Activated CD8-positive, alpha-beta T cell treated with anti-CD3 and anti-CD28 coated beads for 36 hours (primary cell): ENCODE measurements around the gene FANCC. TPM values are rescaled to one million over a fixed set of nuclear protein-coding genes. Genes with fewer than 3 reads are reported as not detected.

Experiments
- ATAC-seq: fragments of 200-7000 bp; cut with Tn5 transposase; one replicate; pipeline ENCODE4 v1.10.0; 2021; ENCODE audit warnings: mild to moderate bottlenecking, moderate library complexity
- CTCF ChIA-PET: fragments of 350-600 bp; sonication (Branson Sonifier 250); formaldehyde crosslinking; loops from one replicate; lab custom pipeline; 2021; ENCODE audit warnings: antibody characterized with exemption; lab: Charles Lee
- POLR2A ChIA-PET: fragments of 350-600 bp; sonication (Branson Sonifier 250); formaldehyde crosslinking; loops from one replicate; lab custom pipeline; 2021; ENCODE audit warnings: antibody characterized with exemption; lab: Charles Lee
- DNase-seq: peaks from one replicate; pipeline ENCODE4 v3.0.0-alpha.2; 2020
- H3K27ac Mint-ChIP-seq: one replicate; pipeline ENCODE4 v1.8.0; 2021; ENCODE audit warnings: mild to moderate bottlenecking, mixed read lengths
- H3K27me3 Mint-ChIP-seq: one replicate; pipeline ENCODE4 v1.8.0; 2021; ENCODE audit warnings: mixed read lengths
- H3K36me3 Mint-ChIP-seq: one replicate; pipeline ENCODE4 v1.8.0; 2021; ENCODE audit warnings: low read depth, mixed read lengths
- H3K4me1 Mint-ChIP-seq: one replicate; pipeline ENCODE4 v1.8.0; 2021; ENCODE audit warnings: low read depth, mixed read lengths
- H3K4me3 Mint-ChIP-seq: one replicate; pipeline ENCODE4 v1.8.0; 2021; ENCODE audit warnings: mild to moderate bottlenecking, moderate library complexity, mixed read lengths
- H3K9me3 Mint-ChIP-seq: one replicate; pipeline ENCODE4 v1.8.0; 2021; ENCODE audit warnings: mixed read lengths
- intact Hi-C: fragments of 100-400 bp; cut with micrococcal nuclease; formaldehyde crosslinking; loops from one replicate; pipeline ENCODE4 v1.10.0; 2022
- total RNA-seq, 2 experiments: library from RNA; stranded (reverse); gene quantifications; one replicate each; pipeline ENCODE4 v1.2.3, GENCODE V29; 2021
- TF ChIP-seq, protein P1 (sequence below): fragments of 200-600 bp; IDR thresholded peaks from one replicate; pipeline ENCODE4 v1.8.0; 2022; ENCODE audit warnings: antibody characterized with exemption, mild to moderate bottlenecking

Gene FANCC
- total RNA-seq, 2 experiments from 2014 or later = 11.5 to 12.4 TPM

DNA sequence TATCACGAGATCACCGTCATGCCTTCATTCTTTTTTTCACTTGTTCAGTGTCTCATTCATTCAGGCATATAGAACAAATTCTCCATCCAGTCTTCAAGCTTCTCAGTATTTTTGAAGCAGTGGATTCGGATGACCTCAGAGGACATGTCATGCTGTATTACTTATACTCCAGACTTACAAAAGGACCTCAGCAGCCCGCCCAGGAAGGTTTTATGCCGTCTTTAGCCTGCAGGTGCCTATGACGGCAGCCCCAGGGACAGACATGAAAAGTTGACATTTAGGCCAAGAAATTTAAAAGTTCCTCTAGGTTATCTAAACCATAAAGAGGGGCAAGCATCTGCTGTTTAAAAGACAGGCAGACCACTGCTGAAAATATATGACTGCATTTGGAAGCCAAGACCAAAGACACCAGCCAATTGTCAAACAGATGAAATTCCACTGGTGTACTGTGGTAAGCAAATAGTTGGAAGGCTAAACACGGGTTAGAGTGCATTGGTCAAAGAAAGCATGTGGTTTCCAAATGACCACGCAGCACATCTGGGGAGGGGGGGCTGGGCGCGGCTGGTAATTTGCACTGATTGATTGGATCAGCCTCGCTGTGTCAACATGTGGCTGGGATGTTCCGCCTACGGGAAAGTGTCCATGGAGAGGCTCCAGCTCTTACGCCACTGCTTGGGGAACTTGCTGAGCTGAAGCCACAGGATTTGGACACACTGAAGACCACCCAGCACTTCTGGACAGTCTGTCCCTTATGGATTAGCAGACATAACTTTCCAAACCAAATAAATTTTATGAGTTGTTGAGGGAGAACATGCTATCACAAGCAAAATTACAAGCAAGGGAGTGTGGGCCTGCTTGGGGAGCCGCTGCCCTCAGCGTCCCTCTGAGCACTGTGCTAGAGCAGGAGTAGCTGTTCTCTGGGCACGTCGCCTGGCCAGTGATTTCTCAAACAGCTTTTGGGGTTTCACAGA, 173.6 kb downstream of the FANCC start:
- CTCF ChIA-PET = interaction anchor here (0.6 to 2.8 kb wide), 3 partner anchors 12 to 339 kb away, joined by 3 to 10 read pairs (median 8); no protein-coding TSS in a partner anchor
- H3K27ac Mint-ChIP-seq = no peak overlapping the region
- POLR2A ChIA-PET = no interaction called here

DNA sequence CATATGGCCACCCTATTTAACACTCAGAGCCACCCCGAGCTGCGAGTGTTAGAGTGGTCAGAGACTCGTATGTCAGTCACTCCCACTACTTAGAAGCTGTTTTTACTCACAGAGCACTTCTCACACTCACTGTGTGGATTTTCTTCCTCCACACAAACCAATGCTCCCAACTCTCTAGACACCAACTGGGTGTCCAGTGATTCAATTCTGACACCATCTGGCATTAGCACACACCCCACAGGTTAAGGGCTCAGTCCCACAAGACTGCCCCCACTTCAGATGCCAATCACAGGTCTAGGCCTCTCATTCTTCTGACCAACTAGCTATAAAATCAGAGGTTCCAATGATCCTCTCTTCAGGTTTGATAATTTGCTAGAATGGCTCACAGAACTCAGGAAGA, 174.8 kb downstream of the FANCC start:
- DNase-seq = no peak
- no peak overlapping the region for H3K4me3 Mint-ChIP-seq
- H3K27ac Mint-ChIP-seq = no peak overlapping the region

More for the DNA sequence above, 173.6 kb downstream of the FANCC start:
- TF ChIP-seq, protein P1, sequence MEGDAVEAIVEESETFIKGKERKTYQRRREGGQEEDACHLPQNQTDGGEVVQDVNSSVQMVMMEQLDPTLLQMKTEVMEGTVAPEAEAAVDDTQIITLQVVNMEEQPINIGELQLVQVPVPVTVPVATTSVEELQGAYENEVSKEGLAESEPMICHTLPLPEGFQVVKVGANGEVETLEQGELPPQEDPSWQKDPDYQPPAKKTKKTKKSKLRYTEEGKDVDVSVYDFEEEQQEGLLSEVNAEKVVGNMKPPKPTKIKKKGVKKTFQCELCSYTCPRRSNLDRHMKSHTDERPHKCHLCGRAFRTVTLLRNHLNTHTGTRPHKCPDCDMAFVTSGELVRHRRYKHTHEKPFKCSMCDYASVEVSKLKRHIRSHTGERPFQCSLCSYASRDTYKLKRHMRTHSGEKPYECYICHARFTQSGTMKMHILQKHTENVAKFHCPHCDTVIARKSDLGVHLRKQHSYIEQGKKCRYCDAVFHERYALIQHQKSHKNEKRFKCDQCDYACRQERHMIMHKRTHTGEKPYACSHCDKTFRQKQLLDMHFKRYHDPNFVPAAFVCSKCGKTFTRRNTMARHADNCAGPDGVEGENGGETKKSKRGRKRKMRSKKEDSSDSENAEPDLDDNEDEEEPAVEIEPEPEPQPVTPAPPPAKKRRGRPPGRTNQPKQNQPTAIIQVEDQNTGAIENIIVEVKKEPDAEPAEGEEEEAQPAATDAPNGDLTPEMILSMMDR = no peak
- no peaks in the 10 kb centered on the region for H3K36me3 Mint-ChIP-seq
- H3K9me3 Mint-ChIP-seq = no peaks in the 10 kb centered on the region
- no peak overlapping the region for H3K4me3 Mint-ChIP-seq
- DNase-seq (no peak), ATAC-seq (no peak)
- no peaks in the 10 kb centered on the region for H3K27me3 Mint-ChIP-seq
- intact Hi-C loops = no loop called here
- H3K4me1 Mint-ChIP-seq = no peaks in the 10 kb centered on the region

DNA sequence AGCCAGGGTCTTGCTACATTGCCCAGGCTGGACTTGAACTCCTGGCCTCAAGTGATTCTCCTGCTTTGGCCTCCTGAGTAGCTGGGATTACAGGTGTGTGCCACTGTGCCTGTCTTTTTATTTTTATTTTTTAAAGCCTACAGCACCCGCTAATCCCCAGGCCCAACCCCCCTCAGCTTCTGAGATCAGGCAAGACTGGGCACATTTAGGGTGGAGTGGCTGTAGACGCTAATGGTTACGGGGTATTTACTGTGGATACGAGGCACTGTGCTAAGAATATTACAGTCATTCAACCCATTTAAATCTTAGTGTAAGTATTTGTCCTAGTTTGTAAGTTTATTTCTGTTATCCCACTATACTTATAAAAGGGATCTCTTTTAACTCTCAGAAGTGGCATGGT, 175.2 kb downstream of the FANCC start:
- intact Hi-C loops = no loop called here
- no peaks in the 10 kb centered on the region for H3K9me3 Mint-ChIP-seq
- DNase-seq (no peak), ATAC-seq (no peak)
- ChIA-PET POLR2A (no interaction called here), CTCF (no interaction called here)
- H3K4me3 Mint-ChIP-seq = no peak overlapping the region
- no peaks in the 10 kb centered on the region for H3K27me3 Mint-ChIP-seq
- TF ChIP-seq, protein P1 = no peak
- no peaks in the 10 kb centered on the region for H3K4me1 Mint-ChIP-seq
- no peaks in the 10 kb centered on the region for H3K36me3 Mint-ChIP-seq
- H3K27ac Mint-ChIP-seq = no peak overlapping the region

More for the DNA sequence above, 174.8 kb downstream of the FANCC start:
- POLR2A ChIA-PET = no interaction called here
- Mint-ChIP-seq H3K36me3 (no peaks in the 10 kb centered on the region), H3K4me1 (no peaks in the 10 kb centered on the region), H3K9me3 (no peaks in the 10 kb centered on the region), H3K27me3 (no peaks in the 10 kb centered on the region)
- intact Hi-C loops = no loop called here
- TF ChIP-seq, protein P1 = no peak
- CTCF ChIA-PET = interaction anchor here (1.8 to 2.8 kb wide), 2 partner anchors 11 to 14 kb away, joined by 8 to 10 read pairs; no protein-coding TSS in a partner anchor
- no peak for ATAC-seq

DNA sequence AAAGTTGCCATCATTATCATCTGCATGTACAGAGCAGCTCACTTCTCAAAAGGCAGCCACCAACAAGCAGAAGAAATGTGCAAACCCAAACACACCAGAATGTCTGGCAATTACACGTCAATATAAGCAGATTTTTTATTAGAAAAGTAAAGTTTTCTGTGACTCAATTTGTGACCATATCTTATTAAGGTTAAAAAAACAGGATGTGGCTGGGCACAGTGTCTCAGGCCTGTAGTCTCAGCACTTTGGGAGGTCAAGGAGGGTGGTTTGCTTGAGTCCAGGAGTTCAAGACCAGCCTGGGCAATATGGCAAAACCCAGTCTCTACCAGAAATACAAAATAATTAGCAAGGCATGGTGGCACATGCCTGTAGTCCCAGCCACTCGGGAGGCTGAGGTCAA, 176.7 kb downstream of the FANCC start:
- POLR2A ChIA-PET = no interaction called here
- CTCF ChIA-PET = interaction anchor here (0.9 to 1.0 kb wide), 2 partner anchors 10 kb away, joined by 3 to 5 read pairs; no protein-coding TSS in a partner anchor
- Mint-ChIP-seq H3K27ac (no peak overlapping the region), H3K36me3 (no peaks in the 10 kb centered on the region), H3K4me3 (no peak overlapping the region), H3K4me1 (no peaks in the 10 kb centered on the region), H3K9me3 (no peaks in the 10 kb centered on the region), H3K27me3 (no peaks in the 10 kb centered on the region)
- DNase-seq (no peak), ATAC-seq (no peak)
- TF ChIP-seq, protein P1 = no peak
- intact Hi-C loops = no loop called here

DNA sequence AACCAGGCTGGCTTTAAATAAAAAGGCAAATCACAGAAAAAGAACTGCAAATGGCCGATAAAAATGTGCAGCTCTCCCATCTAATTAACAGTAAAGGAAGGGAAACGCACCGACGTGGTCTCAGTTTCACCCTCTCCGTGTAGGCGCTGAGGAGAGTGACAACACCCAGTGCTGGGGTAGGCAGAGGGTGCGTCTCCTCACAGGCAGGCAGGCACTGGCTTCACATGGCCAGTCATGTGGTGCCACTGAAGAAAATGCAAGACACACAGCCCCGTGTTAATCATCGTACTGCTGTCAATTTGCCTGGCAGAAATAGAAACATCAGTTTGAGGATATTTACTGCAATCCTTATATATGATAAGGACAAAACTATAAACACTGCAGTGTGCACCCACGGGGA, 178.4 kb downstream of the FANCC start:
- DNase-seq = no peak
- ATAC-seq = no peak
- intact Hi-C loops = no loop called here
- TF ChIP-seq, protein P1 = no peak
- ChIA-PET CTCF (interaction anchor here (1.5 to 3.1 kb wide), 2 partner anchors 10 to 12 kb away, joined by 3 to 18 read pairs; no protein-coding TSS in a partner anchor), POLR2A (no interaction called here)
- no peaks in the 10 kb centered on the region for H3K27me3 Mint-ChIP-seq
- H3K9me3 Mint-ChIP-seq = no peaks in the 10 kb centered on the region
- no peaks in the 10 kb centered on the region for H3K36me3 Mint-ChIP-seq
- H3K4me3 Mint-ChIP-seq = no peak overlapping the region
- no peaks in the 10 kb centered on the region for H3K4me1 Mint-ChIP-seq
- no peak overlapping the region for H3K27ac Mint-ChIP-seq
